Stomach (tissue), 9 donors: ENCODE measurements around the gene MAP6D1. TPM values are rescaled to one million over a fixed set of nuclear protein-coding genes. Genes with fewer than 3 reads are reported as not detected.

Experiments used
- DNase-seq, 2 donors: peaks; one replicate each; pipeline versions ENCODE4 v3.0.0 to v3.0.0-alpha.2; 2013 to 2019
- H3K27ac ChIP-seq, 5 donors: fragments of 200-600 bp in 4 of 5; sonication (generic) in 4 of 5; one replicate each; pipeline ENCODE4 v1.5.1; 2013 to 2019; ENCODE audit warnings: mild to moderate bottlenecking in 1 of 5, moderate library complexity in 1 of 5
- H3K27me3 ChIP-seq, 3 donors: fragments of 200-600 bp; sonication (generic); one replicate each; pipeline ENCODE4 v1.5.1; 2017 to 2019; ENCODE audit warnings: mixed run types in 1 of 3
- H3K36me3 ChIP-seq, 4 donors: fragments of 200-600 bp; sonication (generic); 1 replicate in 3 of 4; 2 replicates in 1 of 4; pipeline ENCODE4 v1.5.1; 2016 to 2019
- H3K4me1 ChIP-seq, 4 donors: fragments of 200-600 bp; sonication (generic); one replicate each; pipeline ENCODE4 v1.5.1; 2016 to 2019
- H3K4me3 ChIP-seq, 4 donors: fragments of 200-600 bp; sonication (generic) in 3 of 4; one replicate each; pipeline ENCODE4 v1.5.1; 2016 to 2019; ENCODE audit warnings: mild to moderate bottlenecking in 1 of 4
- H3K9me3 ChIP-seq, 4 donors: fragments of 200-600 bp; sonication (generic); one replicate each; pipeline ENCODE4 v1.5.1; 2016 to 2019
- CTCF ChIP-seq, 7 experiments: fragments of 450-650 bp in 4 of 7; fragments of 200-600 bp in 3 of 7; sonication (generic) in 3 of 7; IDR thresholded peaks; one replicate each; pipeline ENCODE4 v1.5.1; 2016 to 2019; ENCODE audit warnings: antibody characterized with exemption in 7 of 7, control low read depth in 2 of 7, mild to moderate bottlenecking in 1 of 7
- EP300 ChIP-seq: sonication (generic); formaldehyde crosslinking; IDR thresholded peaks from one replicate; pipeline ENCODE4 v1.6.1; 2017; ENCODE audit warnings: antibody characterized with exemption
- POLR2A ChIP-seq, 4 donors: fragments of 450-650 bp; IDR thresholded peaks; one replicate each; pipeline ENCODE4 v1.6.1; 2016; ENCODE audit warnings: antibody characterized with exemption in 4 of 4, control low read depth in 2 of 4, mild to moderate bottlenecking in 1 of 4, moderate library complexity in 1 of 4
- POLR2AphosphoS5 ChIP-seq, 3 donors: sonication (generic); formaldehyde crosslinking; IDR thresholded peaks; one replicate each; pipeline ENCODE4 v1.6.1; 2016; ENCODE audit warnings: antibody characterized with exemption in 3 of 3
- WGBS, 5 donors: extraction: QIAGEN DNeasy Blood & Tissue Kit in 3 of 5; methylation state at CpG; one replicate each; pipeline versions ENCODE4 v1.1.5 to v1.1.7; 2013 to 2018; 5-methylcytosine and 5-hydroxymethylcytosine counted together
- intact Hi-C: fragments of 100-400 bp; cut with DNase I; formaldehyde crosslinking; loops from one replicate; pipeline ENCODE4 v1.15.1; 2023; ENCODE audit warnings: low total_unique reads
- polyA plus RNA-seq, 3 donors: library from polyadenylated mRNA; stranded (reverse); fragments of 200-250 nt; gene quantifications; one replicate each; pipeline ENCODE4 v1.2.3, GENCODE V29; 2013
- total RNA-seq, 5 donors: library from RNA; depleted of rRNA; stranded (reverse); fragments of >200 nt; gene quantifications; one replicate each; pipeline versions ENCODE4 v1.1.0 to v1.2.3, GENCODE V29; 2014 to 2016
- donor health status: healthy with polysubstance abuse.
- donor health status: Bipolar disorder and iron deficiency.
- donor health status: healthy.

Gene MAP6D1
- total and polyA plus RNA-seq, 8 donors = 0.25 to 1.0 (median 0.58) TPM; not detected in 5

DNA sequence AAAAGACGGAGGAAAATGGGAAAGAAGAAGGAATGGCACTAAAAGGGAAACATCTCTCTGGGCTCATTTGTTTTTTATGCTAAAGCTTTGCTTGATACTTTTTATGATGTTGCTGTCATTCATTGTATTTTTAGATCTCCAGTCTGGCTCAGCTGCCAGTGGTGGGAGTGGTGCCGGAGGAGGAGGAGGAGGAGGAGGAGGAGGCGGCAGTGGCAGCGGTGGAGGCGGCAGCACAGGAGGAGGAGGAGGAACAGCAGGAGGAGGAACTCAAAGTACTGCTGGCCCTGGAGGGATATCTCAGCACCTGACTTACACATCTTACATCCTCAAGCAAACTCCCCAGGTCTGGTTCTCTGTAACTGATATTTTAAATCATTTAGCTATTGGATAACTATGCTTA lies 49.6 kb downstream of the MAP6D1 start:
- peaks cover 41 to 93% (median 90%) of the 10 kb centered on the region in 4 donors for H3K36me3 ChIP-seq

GRCh38 chr3:183774631-183775030 lies 50.7 kb downstream of the MAP6D1 start:
- Histone ChIP-seq H3K4me1 (no peaks in the 10 kb centered on the region), H3K27me3 (no peaks in the 10 kb centered on the region), H3K4me3 (no peak overlapping the region), H3K27ac (no peak overlapping the region), H3K36me3 (peaks cover 33 to 86% (median 84%) of the 10 kb centered on the region in 4 donors), H3K9me3 (no peaks in the 10 kb centered on the region)
- intact Hi-C loops = no loop called here
- DNase-seq = no peak
- TF ChIP-seq CTCF (IDR thresholded peaks at IDR 0.05) (no peak), POLR2A (IDR thresholded peaks at IDR 0.05) (no peak), EP300 (no peak), POLR2AphosphoS5 (IDR thresholded peaks at IDR 0.05) (no peak)
- 75 to 90% (median 87%) methylated on average over 3 of the region's 3 CpGs for WGBS, 5 donors

More for the DNA sequence above, 49.6 kb downstream of the MAP6D1 start:
- intact Hi-C loops = no loop called here
- H3K27me3 ChIP-seq = no peaks in the 10 kb centered on the region
- TF ChIP-seq CTCF (IDR thresholded peaks at IDR 0.05) = no peak
- TF ChIP-seq POLR2A (IDR thresholded peaks at IDR 0.05) = no peak
- TF ChIP-seq EP300 = no peak
- TF ChIP-seq POLR2AphosphoS5 (IDR thresholded peaks at IDR 0.05) = no peak
- DNase-seq = no peak
- WGBS, 5 donors = 65 to 94% (median 84%) methylated on average over 4 to 5 of the region's 5 CpGs
- H3K9me3 ChIP-seq = no peaks in the 10 kb centered on the region
- no peak overlapping the region for H3K27ac ChIP-seq
- no peak overlapping the region for H3K4me3 ChIP-seq
- H3K4me1 ChIP-seq = no peaks in the 10 kb centered on the region

GRCh38 chr3:183769453-183769852 lies 55.9 kb downstream of the MAP6D1 start:
- H3K4me3 ChIP-seq = no peak overlapping the region
- H3K36me3 ChIP-seq = peaks cover 10 to 52% (median 48%) of the 10 kb centered on the region in 4 donors
- 89 to 98% (median 94%) methylated on average over 9 of the region's 9 CpGs for WGBS, 5 donors
- H3K27me3 ChIP-seq = no peaks in the 10 kb centered on the region
- H3K9me3 ChIP-seq = no peaks in the 10 kb centered on the region
- intact Hi-C loops = loop anchor here (5.0 kb wide), 1 partner anchor 302 kb away; no protein-coding TSS in a partner anchor
- no peak for DNase-seq
- peaks cover 0 to 25% (median 11%) of the 10 kb centered on the region in 4 donors for H3K4me1 ChIP-seq
- TF ChIP-seq CTCF (IDR thresholded peaks at IDR 0.05) (no peak), POLR2A (IDR thresholded peaks at IDR 0.05) (no peak), EP300 (no peak), POLR2AphosphoS5 (IDR thresholded peaks at IDR 0.05) (no peak)
- H3K27ac ChIP-seq = no peak overlapping the region

DNA sequence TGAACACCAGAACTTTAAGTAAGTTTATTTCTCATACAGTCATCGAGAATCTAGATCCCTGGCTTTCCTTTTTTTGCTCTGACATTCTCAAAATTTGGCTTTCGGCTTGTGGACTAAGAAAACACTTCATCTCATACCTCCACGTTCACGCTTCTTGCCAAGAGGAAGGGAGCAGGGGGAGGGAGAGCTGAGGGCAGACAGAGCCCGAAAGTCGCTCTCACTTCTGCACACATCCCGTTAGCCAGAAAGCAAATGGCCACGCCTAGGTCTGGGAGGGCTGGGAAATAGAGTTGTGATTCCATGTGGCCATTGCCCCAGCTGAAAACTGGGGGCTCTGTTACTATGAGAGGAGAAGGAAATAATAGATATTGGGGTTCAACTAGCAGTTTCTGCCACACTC lies 57.3 kb downstream of the MAP6D1 start:
- 87 to 90% (median 89%) methylated on average over 8 of the region's 8 CpGs for WGBS, 5 donors
- H3K27ac ChIP-seq = no peak overlapping the region
- no peak for TF ChIP-seq POLR2AphosphoS5 (IDR thresholded peaks at IDR 0.05)
- TF ChIP-seq POLR2A (IDR thresholded peaks at IDR 0.05) = no peak
- TF ChIP-seq CTCF (IDR thresholded peaks at IDR 0.05) = no peak
- TF ChIP-seq EP300 = no peak
- no peak overlapping the region for H3K4me3 ChIP-seq
- no peak for DNase-seq
- no peaks in the 10 kb centered on the region for H3K27me3 ChIP-seq
- peaks cover 4 to 50% (median 44%) of the 10 kb centered on the region in 4 donors for H3K36me3 ChIP-seq
- peaks cover 0 to 25% (median 11%) of the 10 kb centered on the region in 4 donors for H3K4me1 ChIP-seq
- no peaks in the 10 kb centered on the region for H3K9me3 ChIP-seq
- intact Hi-C loops = loop anchor here (5.0 kb wide), 1 partner anchor 301 kb away; no protein-coding TSS in a partner anchor
